ENCODE measurements around the gene TXNDC5.
"Not testable (repeated sequence)": the region's sequence is repeated elsewhere in the genome, so short reads cannot be mapped to it uniquely, and the experiment has no call there.

The TXNDC5 gene

DNA sequence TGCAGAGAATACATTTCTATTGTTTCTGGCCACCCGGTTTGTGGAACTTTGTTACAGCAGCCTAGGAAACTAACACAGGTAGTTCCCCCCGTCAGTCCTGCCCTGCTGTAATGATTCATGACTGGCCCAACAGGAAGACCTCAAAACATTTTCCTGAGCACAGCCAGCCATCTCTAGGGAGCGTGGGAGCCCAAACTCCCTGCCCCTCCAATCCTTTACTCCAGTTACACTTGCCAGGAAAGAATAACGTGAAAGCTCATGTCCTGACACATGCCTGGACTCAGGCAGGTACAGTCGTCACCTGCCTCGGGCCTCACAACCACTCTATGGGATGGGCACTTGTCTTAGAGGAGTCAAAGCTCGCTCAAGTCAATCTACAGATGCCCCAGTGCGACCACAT is 8.4 kb downstream of the TXNDC5 start:
- no peak for DNase-seq (ENCODE audit: extremely low read depth, low read depth)
- TF ChIP-seq, protein P1, sequence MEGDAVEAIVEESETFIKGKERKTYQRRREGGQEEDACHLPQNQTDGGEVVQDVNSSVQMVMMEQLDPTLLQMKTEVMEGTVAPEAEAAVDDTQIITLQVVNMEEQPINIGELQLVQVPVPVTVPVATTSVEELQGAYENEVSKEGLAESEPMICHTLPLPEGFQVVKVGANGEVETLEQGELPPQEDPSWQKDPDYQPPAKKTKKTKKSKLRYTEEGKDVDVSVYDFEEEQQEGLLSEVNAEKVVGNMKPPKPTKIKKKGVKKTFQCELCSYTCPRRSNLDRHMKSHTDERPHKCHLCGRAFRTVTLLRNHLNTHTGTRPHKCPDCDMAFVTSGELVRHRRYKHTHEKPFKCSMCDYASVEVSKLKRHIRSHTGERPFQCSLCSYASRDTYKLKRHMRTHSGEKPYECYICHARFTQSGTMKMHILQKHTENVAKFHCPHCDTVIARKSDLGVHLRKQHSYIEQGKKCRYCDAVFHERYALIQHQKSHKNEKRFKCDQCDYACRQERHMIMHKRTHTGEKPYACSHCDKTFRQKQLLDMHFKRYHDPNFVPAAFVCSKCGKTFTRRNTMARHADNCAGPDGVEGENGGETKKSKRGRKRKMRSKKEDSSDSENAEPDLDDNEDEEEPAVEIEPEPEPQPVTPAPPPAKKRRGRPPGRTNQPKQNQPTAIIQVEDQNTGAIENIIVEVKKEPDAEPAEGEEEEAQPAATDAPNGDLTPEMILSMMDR (IDR thresholded peaks at IDR 0.05; ENCODE audit: low read depth, low read length), result no peak

DNA sequence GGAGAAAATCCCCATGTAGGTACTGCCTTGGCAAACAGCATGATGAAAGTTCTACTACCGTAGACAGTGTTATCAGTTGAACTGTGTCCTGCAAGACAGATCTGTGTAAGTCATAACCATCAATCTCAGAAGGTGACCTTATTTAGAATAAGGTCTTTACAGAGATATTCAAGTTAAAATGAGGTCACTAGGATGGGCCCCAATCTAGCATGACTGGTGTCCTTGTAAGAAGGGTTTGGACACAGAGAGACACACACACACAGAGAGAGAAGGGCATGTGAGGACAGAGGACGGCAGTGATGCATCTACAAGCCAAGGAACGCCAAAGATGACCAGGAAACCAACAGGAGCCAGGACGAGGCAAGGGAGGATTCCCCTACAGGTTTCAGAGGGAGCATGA is 8.8 kb downstream of the TXNDC5 start:
- no peak for DNase-seq (ENCODE audit: extremely low read depth, low read depth)
- TF ChIP-seq, protein P1 (IDR thresholded peaks at IDR 0.05; ENCODE audit: low read depth, low read length), result no peak

DNA sequence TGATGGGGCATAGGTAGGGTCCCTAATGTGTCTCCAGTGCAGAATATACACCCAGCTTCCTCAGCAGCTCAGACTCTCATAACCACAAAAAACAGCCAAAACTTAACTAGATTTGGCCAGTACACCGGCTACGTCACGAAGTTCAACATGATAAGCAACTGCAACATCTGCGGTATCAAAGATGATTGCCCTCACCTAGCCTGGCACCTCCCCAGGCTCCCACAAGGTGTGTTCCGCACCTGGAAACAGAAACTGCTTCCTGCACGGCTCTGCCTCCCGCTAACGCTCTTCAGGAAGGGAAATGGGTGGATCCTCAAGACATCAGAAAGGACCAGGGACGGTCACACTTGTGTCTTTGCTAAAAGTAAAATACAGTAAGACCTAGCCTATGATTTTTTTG is 9.5 kb downstream of the TXNDC5 start:
- TF ChIP-seq, protein P1 (IDR thresholded peaks at IDR 0.05; ENCODE audit: low read depth, low read length), result no peak
- DNase-seq (ENCODE audit: extremely low read depth, low read depth), result no peak

DNA sequence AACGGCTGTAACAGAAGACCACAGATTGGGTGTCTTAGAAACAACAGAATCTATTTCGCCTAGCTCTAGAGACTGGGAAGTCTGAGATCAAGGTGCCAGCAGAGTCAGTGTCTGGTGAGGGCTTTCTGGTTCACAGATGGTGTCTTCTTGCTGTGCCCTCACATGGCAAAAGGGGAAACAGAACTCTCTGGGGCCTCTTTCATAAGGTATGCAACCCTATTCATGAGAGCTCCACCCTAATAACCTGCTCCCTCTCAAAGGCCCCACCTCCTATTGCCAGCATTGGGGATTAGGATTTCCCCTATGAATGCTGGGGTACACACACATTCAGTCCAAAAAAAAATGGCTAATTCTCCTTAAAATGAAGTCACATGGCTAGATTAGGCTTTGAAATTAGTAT is 10.0 kb downstream of the TXNDC5 start:
- DNase-seq (ENCODE audit: extremely low read depth, low read depth), result no peak
- TF ChIP-seq, protein P1 (IDR thresholded peaks at IDR 0.05; ENCODE audit: low read depth, low read length), result no peak

DNA sequence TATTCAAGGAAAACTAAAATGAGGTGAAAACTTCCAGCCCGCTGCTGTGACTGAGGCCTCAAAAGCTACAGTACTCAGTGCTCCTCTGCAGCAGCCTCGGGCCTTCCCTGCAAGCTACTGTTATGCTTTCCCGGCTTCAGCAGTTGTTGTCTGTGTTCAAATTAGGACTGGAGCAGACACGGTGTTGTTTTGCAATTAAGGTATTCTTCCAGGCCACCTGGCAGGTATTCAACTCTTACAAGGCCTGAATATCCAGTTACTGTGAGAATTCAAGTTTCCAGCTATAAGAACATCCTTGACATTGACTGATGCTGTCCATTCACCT is 10.7 kb downstream of the TXNDC5 start:
- TF ChIP-seq, protein P1 (IDR thresholded peaks at IDR 0.05; ENCODE audit: low read depth, low read length), result no peak
- DNase-seq (ENCODE audit: extremely low read depth, low read depth), result no peak

DNA sequence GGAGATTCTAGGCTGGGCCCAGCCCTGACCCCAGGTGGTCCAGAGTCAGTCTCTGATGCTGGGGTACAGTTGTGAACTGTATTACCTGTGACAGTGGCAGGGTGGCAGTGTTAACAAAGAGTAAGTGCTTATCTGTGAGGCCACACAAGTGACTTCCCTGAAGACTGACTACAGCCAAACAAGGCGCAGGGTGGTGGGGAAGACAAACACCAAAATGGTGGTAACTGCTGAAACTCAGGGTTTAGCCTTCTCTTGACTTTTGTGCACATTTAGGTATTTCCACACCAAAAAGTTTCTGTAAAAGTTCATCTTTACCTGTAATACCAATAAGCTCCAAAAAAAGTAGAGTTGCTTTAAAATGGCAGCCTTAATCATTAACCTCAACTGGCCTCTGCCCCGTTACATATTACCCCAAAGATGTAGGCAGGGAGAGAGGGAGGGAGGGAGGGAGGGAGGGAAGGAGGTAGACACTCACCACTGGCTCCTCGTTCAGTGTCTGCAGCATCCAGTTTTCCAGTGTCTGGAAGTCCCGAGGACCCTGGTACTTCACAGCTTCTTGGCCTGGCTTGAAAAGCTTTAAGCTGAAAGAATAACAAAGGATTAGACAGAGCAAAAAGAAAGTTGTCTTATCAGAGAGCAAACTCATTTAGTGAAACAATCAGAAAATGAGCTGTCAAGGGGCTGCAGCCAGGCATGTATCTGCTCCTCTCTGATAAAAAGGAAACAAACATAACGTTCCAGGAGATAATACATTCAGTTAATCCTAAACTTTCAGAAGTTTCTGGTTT is 11.3 kb downstream of the TXNDC5 start:
- DNase-seq (ENCODE audit: extremely low read depth, low read depth), result no peak
- TF ChIP-seq, protein P1 (IDR thresholded peaks at IDR 0.05; ENCODE audit: low read depth, low read length), result no peak

DNA sequence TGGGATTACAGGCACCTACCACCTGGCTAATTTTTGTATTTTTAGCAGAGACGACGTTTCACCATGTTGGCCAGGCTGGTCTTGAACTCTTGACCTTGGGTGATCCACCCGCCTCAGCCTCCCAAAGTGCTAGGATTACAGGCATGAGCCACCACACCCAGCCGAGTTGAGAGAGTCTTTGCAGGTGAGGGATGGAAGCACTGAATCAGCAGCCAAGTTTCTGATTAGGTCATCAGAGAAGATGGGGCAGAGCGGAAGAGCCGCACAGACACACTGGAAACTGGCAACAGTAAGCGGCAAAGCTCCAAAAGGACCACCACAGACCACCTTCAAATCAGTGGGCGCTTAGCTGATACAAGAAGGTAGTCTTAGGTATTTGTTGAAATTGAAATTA is 12.4 kb downstream of the TXNDC5 start:
- not testable (repeated sequence) for DNase-seq (ENCODE audit: extremely low read depth, low read depth)

Measured in AG09319 (cell line).